ENCODE results near the gene CALB2. TPM values are rescaled to one million over a fixed set of nuclear protein-coding genes. Genes with fewer than 3 reads are reported as not detected.

Gene CALB2
- total and polyA plus RNA-seq, 2 of the 8 experiments (the other 6 are each of a cell fraction or from before 2014, with no cell fraction given), result 1.9 to 2.6 TPM

- Histone ChIP-seq H3K56ac (replicated peaks; ENCODE audit: insufficient read length, low read depth, low read length) (no peak overlapping the region), H3K27ac (ENCODE audit: low read depth, low read length) (no peak overlapping the region), H2BK12ac (ENCODE audit: low read depth, low read length) (no peak overlapping the region), H2BK5ac (ENCODE audit: low read depth, low read length) (no peak overlapping the region), H2BK20ac (ENCODE audit: low read length) (no peak overlapping the region), H3K23ac (ENCODE audit: insufficient read length) (no peak overlapping the region), H4K8ac (ENCODE audit: extremely low read depth, insufficient read depth, low read length) (no peak overlapping the region), H3K4me3 (ENCODE audit: extremely low read depth in 1 of 4, insufficient read depth in 2 of 4, low read depth in 3 of 4, low read length in 4 of 4) (no peak overlapping the region), H4K5ac (ENCODE audit: insufficient read length, low read depth, low read length) (no peak overlapping the region), H3K4me1 (replicated peaks in 1 of 4; ENCODE audit: control insufficient read depth in 3 of 4, insufficient read depth in 4 of 4, low read length in 3 of 4) (peaks cover 0 to 5% (median 0%) of the 10 kb centered on the region in 4 experiments; a peak in 2 of 7 replicates), H3K18ac (ENCODE audit: extremely low read depth, low read length) (no peak overlapping the region), H3K4ac (replicated peaks; ENCODE audit: insufficient read length, low read depth, low read length) (no peak overlapping the region), H4K91ac (replicated peaks; ENCODE audit: insufficient read length, low read length) (no peak overlapping the region), H3K27me3 (replicated peaks in 1 of 4; ENCODE audit: control insufficient read depth in 3 of 4, extremely low read depth in 1 of 4, insufficient read depth in 3 of 4, low read length in 3 of 4) (no peaks in the 10 kb centered on the region; a peak in 1 of 7 replicates), H2AFZ (ENCODE audit: low read length) (no peak overlapping the region), H3K9me3 (ENCODE audit: insufficient read depth in 2 of 2, low read depth in 1 of 2, low read length in 1 of 2) (no peaks in the 10 kb centered on the region), H2AK5ac (ENCODE audit: low read depth, low read length) (no peak overlapping the region), H3K4me2 (ENCODE audit: insufficient read depth in 1 of 2, low read depth in 2 of 2, low read length in 2 of 2) (no peak overlapping the region), H3K14ac (ENCODE audit: insufficient read length) (no peak overlapping the region), H2BK15ac (ENCODE audit: low read length) (no peak overlapping the region), H3K79me2 (ENCODE audit: control insufficient read depth in 1 of 2, insufficient read depth in 2 of 2, low read length in 2 of 2) (no peaks in the 10 kb centered on the region), H3K23me2 (ENCODE audit: low read depth, low read length) (no peaks in the 10 kb centered on the region), H3K36me3 (ENCODE audit: control insufficient read depth in 2 of 4, insufficient read depth in 4 of 4, low read length in 3 of 4) (no peaks in the 10 kb centered on the region), H3K79me1 (ENCODE audit: low read depth, low read length) (no peaks in the 10 kb centered on the region), H4K20me1 (replicated peaks in 1 of 2; ENCODE audit: control insufficient read depth in 1 of 2, insufficient read depth in 2 of 2, low read length in 2 of 2) (peaks cover 0 to 2% of the 10 kb centered on the region in 2 experiments), H2BK120ac (replicated peaks; ENCODE audit: low read depth, low read length) (no peak overlapping the region), H3K9ac (replicated peaks in 1 of 4; ENCODE audit: extremely low read depth in 1 of 4, low read depth in 3 of 4, low read length in 3 of 4) (no peak overlapping the region)
- FAIRE-seq (no peak), DNase-seq (ENCODE audit: low read depth in 1 of 2, low spot score in 2 of 2) (no peak)
- CTCF ChIA-PET (ENCODE audit: partially characterized antibody), result interaction anchor here (1.5 to 6.7 kb wide), 5 partner anchors 12 to 70 kb away, joined by 3 to 37 read pairs (median 15); partner anchors contain the start of gene CALB2
- 95% methylated on average over 5 of the region's 5 CpGs; no CpG with 5 or more reads in 1 of the 2 experiments for WGBS, 2 experiments (ENCODE audit: extremely low coverage in 1 of 2, insufficient coverage in 1 of 2, insufficient read length in 1 of 2, insufficient replicate concordance in 2 of 2, low coverage in 1 of 2, low lambda C conversion rate in 2 of 2, missing lambda C conversion rate in 1 of 2)
- POLR2A ChIA-PET (ENCODE audit: partially characterized antibody), result no interaction called here
- TF ChIP-seq USF2 (IDR thresholded peaks at IDR 0.05; ENCODE audit: low read length) (no peak), CREB1 (IDR thresholded peaks at IDR 0.05) (no peak), SIX5 (IDR thresholded peaks at IDR 0.05; ENCODE audit: low read depth, low read length) (no peak), BACH1 (IDR thresholded peaks at IDR 0.05; ENCODE audit: low read length) (no peak), TBP (IDR thresholded peaks at IDR 0.05; ENCODE audit: low read depth, low read length) (no peak), EP300 (IDR thresholded peaks at IDR 0.05; ENCODE audit: borderline replicate concordance in 1 of 2, low read depth in 2 of 2, low read length in 2 of 2) (no peak), RXRA (IDR thresholded peaks at IDR 0.05; ENCODE audit: insufficient read depth, low read depth, low read length) (no peak), E2F6 (IDR thresholded peaks at IDR 0.05) (no peak), RFX5 (IDR thresholded peaks at IDR 0.05; ENCODE audit: borderline replicate concordance, low read depth, low read length) (no peak)
Measured at GRCh38 chr16:71341881-71342280, 16.6 kb upstream of the CALB2 start.

Data from H1 (cell line).